Vagina (tissue), 2 donors: ENCODE results near the gene MADD.

Experiments used
- POLR2AphosphoS5 ChIP-seq, 2 donors: sonication (generic); formaldehyde crosslinking; IDR thresholded peaks; one replicate each; pipeline ENCODE4 v1.9.0; 2017; ENCODE audit warnings: antibody characterized with exemption in 2 of 2, mild to moderate bottlenecking in 2 of 2, low read depth in 1 of 2; ENCODE audit not compliant: insufficient read depth in 1 of 2
- TF ChIP-seq, protein P1 (sequence below), 3 experiments: fragments of 450-650 bp in 2 of 3; fragments of 200-600 bp in 1 of 3; sonication (generic) in 1 of 3; IDR thresholded peaks; one replicate each; pipeline ENCODE4 v1.5.1; 2017 to 2019; ENCODE audit warnings: antibody characterized with exemption in 3 of 3, mild to moderate bottlenecking in 2 of 3, moderate library complexity in 2 of 3

DNA sequence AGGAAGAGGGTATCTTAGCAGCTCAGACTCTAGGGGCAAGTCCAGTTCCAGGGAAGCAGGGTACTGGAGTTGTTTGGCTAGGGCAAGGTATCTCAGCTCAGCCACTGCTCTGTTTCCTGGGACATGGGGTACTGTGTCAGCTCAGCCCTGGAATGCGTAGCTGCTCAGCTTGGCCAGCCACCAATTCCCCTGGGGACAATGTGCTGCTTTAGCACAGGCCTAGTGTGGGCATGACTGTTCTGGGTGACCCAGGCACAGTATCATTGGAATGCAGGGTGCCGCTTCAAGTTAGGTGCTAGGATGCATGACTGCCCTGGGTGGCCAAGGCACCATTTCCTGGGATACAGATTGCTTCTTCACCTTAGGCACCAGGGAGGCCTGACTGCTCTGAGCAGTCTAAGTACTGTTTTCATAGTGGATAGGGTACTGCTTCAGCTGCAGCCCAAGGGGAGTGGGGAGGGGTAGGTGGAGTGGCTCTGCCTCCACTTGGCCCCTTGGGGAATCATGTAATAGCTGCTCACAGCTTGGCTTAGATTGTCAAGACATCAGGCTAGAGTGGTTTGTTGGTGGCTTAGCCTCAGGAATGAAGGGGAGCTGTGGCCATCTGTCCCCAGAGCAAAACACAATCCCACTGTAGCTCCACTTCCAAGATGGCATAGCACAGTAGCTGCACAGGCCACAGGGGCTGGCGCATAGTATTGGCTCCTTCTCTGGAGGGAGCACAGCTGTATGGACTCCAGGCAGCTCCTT is 36.0 kb downstream of the MADD start:
- no peak for TF ChIP-seq POLR2AphosphoS5 (IDR thresholded peaks at IDR 0.05; ENCODE audit: insufficient read depth in 1 of 2, low read depth in 1 of 2)
- TF ChIP-seq, protein P1, sequence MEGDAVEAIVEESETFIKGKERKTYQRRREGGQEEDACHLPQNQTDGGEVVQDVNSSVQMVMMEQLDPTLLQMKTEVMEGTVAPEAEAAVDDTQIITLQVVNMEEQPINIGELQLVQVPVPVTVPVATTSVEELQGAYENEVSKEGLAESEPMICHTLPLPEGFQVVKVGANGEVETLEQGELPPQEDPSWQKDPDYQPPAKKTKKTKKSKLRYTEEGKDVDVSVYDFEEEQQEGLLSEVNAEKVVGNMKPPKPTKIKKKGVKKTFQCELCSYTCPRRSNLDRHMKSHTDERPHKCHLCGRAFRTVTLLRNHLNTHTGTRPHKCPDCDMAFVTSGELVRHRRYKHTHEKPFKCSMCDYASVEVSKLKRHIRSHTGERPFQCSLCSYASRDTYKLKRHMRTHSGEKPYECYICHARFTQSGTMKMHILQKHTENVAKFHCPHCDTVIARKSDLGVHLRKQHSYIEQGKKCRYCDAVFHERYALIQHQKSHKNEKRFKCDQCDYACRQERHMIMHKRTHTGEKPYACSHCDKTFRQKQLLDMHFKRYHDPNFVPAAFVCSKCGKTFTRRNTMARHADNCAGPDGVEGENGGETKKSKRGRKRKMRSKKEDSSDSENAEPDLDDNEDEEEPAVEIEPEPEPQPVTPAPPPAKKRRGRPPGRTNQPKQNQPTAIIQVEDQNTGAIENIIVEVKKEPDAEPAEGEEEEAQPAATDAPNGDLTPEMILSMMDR (IDR thresholded peaks at IDR 0.05), result no peak
